Glomerular visceral epithelial cell (primary cell): ENCODE measurements around the gene CLMN.

ENCODE experiments used
- DNase-seq: peaks from one replicate; pipeline ENCODE4 v3.0.0-alpha.2; 2016; ENCODE audit errors: extremely low spot score

The CLMN gene

DNA sequence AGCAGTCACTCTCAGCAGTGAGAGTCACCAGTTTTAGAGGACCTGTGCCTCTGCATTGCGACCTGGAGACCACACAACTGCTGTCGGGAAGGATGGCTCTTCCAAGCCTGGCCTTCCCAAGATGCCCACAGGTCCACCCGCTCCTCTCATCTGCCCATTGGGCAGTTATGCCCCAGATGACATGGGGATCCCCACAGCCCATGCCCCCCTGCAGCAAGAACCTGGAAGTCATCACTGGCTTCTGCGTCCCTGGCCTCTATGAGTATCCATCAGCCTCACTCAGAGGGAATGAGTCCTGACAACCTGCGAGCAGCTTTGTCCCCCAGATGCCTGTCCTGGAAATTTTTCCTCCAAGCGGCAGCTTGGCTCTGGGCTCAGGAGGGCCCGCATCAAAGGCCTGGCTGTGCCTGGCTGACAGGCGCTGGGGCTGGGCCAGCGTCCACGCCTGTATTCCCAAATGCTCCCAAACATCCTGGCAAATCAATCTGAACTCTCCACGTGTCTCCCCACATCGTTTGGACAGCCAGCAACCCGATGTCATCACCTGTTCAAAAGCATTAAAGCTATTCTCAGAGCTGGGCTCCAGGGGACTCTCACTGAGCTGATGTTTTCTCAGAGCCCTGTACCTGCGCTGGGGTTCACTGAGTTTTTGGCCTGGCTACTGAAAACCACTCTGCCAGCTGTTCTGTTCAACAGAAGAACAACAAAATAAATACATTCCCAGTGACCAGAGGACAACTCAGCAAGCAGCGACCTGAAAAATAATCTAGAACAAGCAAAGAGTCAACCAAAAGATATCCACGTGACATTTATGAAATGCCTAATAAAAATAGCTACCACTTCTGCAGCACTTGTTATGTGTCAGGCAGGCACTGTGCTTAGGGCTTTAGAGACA lies 57.8 kb downstream of the CLMN start:
- no peak for DNase-seq

DNA sequence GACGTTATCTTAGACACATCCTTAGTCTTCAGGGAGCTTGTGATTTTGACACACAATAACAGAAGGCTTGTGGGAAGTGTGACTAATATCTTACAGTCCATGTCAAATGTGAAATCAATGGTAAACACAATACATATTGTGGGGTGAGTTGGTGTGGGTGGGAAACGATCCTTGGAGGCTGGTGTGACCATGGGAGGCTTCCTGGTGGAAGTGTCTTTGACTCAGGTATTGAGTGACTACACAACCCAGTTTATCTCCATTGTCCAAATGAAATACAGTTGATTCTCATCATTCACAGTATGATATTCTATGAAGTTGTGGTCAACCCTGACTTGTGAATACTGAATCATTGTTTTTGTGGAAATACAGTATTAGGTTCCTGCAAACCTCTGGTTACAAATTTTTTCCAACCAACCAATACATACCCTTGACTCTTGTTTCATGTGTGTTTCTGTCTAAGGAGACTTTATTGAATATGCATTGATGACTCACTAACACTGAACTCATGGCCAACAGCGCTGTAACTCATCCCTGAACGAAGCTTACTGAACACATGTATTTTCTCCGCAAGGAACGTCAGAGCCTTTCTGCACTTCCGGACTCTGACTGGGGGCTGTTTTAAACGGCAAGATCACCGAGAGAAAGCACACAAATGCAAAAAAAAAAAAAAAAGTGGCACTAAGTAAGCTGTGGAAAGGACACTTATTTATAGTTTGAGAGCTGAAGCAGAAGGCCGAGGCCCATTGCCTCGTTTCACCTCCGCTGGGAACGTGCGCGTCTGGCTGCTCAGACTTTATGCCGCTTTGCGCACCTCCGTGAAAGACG lies 59.0 kb downstream of the CLMN start:
- DNase-seq = no peak

DNA sequence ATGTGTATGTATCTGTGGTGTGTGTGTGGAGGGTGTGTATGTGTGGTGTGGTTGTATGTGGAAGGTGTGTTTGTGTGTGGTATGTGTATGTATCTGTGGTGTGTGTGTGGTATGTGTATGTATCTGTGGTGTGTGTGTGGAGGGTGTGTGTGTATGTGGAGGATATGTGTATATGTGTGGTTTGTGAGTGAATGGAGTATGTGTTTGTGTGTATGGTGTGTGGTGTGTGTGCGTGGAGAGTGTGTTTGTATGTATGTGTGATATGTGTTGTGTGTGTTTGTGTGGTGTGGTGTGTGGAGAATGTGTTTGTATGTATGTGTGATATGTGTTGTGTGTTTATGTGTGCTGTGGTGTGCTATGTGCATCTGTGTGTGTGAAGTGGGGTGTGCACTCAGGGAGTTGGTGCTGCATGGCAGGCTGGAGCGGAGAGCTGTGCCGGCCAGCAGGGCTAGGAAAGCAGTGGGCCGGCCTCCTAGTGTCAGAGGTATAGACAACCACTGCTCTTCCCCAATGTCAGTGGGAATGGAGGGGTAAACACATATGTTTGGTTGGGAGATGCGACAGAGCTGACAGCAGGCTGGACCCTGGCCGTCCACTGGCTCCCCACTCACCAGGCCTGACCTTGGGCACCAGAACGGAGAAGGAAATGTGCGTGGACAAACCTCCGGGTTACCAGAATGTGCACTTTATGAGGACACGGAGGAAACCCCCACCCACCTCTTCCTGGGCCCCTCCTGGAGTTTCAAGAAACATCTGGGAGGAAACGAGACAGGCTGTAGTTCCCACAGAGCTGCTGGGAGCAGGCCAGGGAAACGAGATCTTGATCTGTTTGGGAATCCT lies 60.7 kb downstream of the CLMN start:
- DNase-seq = no peak

DNA sequence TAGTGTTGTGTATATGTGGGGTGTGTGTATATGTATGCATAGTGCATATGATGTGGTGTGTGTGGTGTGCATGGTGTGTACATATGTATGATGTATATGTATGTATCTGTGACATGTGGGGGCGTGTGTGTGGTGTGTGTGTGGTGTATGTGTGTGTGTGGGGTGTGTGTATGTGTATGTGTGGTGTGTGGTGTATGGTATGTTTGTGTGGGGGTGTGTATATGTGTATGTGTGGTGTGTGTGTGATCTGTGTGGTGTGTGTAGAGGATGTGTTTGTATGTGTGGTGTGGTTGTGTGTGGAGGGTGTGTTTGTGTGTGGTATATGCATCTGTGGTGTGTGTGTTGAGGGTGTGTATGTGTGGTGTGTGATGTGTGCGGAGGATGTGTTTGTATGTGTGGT lies 61.6 kb downstream of the CLMN start:
- no peak for DNase-seq

DNA sequence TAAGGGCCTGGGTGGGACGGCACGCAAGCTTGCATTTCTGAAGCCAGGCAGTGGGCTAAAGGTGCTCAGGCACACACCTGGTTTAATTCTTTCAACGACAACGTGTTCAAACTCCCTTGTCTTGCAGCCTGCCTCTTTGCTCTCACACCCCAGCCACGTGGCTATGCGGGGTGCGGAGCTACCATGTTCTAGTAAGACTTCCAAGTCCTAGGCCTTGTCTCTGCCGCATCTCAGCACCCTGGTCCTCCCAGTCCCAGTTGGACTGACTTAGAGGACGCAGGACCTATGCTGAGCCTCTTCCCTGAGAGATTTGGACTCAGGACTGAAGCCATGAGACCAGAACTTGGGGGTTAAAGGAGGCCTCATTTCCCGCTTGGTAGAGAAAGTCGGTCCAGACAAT lies 62.2 kb downstream of the CLMN start:
- no peak for DNase-seq

DNA sequence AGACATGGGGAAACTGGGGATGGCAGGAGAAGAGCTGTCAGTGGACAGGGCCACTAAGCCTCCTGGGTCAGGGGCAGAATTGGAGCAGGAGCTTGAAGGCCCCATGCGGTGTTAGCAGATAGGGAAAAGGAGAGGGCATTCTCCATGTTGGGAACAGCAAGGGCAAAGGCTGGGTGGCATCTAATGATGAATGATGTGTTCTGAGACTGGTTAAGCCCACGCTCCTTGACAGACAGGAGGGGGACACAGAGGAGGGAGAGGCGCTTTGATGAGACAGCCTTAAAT lies 63.0 kb downstream of the CLMN start:
- DNase-seq = no peak

DNA sequence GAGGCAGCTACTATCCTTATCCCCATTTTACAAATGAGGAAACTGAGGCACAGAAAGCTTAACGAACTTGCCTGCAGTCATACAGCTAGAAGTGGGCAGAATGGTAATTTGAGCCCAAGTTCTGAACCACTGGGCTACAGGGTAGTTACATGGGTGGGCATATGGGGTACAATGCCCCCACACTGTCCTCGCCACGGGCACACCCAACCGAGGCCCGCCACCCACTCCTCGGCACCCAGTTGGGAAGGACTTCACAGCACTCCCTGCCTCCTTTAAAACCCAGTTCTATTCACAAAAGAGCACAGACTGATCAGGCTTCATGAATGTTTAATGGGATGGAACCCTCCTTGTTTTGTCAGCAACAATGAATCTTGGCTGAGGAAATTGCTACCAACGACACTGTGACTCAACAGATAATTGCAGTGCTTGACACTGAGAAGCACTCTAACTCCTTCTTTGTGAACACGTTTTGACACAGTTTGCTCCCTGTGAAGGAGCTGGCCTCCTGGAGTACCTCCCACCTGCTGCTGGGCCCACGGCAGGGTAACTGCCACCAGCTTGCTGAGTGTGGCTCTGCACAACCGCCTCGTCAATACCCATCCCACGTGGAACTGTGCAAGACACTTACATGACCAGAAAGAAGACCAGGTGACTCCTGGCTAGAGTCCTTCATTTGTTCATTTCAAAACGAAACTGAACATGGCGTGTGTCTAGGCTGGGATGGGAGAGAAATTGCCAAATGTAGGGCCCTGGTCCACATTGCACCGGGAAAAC lies 63.5 kb downstream of the CLMN start:
- DNase-seq = peak; percentile 48

DNA sequence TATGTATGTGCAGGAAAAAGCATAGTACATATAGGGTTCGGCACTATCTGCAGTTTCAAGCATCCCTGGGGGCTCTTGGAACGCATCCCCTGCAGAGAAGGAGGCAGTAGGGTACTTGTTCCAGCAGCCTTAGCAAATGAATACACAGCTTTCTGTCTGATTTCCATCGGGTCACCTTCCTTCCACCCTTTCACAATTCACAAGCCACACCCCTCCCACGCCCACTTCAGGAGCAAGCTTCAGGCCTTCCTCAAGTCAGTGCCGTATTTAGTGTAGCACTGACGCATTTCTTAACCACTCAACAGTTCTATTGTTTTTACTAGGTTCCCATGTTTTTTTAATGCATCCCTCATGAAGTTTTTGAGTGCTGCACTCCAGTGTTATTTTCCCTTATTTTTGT lies 64.2 kb downstream of the CLMN start:
- peak; percentile 76 for DNase-seq

DNA sequence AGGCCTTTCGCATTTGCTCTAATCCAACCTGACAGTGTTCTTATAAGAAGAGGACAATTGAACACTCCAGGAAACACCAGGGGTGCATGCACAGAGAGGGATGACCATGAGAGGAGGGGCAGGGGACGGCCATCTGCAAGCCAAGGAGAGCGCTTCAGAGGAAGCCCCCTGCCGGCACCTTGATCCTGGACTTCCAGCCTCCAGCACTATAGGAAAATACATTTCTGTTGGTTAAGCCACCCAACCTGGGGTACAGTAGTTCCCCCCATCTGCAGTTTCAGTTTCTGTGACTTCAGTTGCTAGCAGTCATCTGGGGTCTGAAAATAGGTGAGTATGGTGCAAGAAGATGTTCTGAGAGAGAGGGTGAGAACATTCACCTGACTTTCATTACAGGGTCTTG lies 64.7 kb downstream of the CLMN start:
- DNase-seq = no peak

DNA sequence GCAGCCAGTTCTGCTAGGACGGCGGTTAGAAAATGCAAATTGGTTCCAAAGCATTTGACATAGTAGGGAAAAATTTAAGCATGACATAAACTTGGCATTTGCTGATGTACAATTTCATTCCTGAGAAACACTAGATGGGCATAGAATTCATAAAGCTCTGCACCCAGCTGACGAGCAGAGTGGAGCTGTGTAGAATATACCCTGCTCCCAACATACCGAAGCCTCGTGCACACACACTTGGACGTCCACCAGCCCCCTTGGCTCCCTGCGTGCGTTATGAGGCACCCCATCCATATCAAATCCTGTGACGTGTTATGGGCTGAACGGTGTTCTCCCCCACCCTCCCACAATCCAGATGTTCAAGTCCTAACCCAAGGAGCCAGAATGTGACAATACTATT lies 65.4 kb downstream of the CLMN start:
- DNase-seq = no peak

DNA sequence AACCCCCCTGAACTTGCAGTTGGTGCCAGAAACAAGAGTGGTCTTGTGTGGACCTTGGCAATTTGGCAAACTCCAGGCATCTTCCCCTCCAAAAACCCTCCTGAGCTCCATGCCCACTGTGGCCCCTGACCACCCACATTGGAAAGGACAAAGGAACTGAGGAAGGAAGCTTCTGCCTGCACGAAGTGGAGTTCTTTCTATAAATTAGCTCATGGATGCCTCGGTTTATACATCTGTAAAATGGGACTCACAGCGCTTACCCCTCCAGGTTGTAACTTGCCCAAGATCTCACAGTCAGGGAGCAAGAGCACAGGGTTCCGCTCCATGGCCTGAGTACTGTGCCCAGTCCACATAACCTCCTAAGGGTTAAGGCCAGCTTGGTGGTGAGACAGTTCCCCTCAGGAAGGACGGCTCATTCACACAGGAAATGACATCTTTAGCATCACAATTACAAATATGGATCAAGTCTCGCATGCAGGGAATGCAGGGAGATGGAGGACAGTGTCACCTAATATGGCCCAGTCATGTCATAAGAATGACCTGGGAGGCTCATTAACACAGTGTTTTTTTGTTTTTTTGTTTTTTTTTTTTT lies 66.6 kb downstream of the CLMN start:
- DNase-seq = no peak

DNA sequence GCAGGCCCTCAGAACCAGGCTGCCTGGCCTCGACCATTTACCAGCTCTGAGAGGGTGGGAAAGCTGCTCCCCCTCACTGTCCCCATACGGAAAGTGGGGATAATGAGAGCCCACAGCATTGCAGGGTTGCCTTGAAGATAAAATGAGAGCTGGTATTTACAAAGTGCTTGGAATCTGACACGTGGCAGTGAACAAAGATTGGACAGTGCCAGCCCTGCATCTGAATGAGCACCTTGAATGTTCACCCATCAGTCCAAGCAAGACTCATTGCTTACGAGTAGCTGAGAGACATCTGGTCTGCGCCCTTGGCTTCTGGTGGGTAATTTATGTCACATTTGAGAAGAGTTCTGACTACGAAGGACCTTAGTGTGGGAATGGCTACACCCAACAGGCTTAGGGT lies 67.5 kb downstream of the CLMN start:
- DNase-seq = no peak

DNA sequence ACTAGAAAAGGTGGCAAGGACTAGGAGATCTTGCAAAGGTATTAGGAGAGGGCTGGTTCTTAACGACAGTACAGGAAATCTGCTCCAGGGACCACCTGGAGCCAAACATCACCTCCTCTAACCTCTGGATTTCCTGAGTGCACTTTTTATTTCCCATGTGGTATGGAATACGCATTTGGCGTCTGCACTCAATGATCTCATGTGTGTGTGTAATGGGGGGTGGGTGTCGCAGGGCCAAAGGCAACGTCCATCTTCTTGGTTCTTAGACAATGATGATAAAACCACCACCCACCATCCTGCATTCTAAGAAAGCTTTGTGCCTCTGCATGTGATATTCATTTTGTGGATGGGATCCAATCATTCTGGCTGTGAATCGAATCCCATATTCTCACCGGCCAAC lies 68.8 kb downstream of the CLMN start:
- no peak for DNase-seq

DNA sequence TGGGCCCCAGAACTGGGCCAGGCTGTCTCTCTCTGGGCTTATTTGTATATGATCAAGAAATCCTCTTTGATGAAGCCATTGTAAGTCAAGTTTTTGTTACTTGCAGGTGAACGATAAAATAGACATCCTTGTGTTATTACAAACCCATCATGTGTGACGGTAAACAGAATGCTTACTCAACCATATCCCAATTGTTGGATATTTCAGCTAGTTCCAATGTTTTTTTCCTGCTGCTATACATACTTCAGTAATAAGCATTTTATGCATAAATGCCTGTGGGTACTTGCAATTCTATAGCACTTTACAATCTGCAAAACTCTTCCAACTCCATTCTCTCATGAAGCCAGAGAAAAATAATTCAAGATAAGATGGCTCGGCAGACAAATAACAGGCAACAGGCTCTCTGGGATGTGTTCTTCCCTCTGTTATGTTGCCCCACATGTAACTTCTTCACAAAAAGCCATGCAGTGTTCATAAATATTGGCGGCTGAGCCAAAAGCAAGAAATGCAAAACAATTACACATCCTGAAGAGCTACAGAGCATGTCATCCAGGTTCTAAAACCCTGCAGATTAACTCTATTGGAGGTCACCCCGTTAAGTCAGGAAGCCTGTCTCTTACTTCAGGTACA lies 69.5 kb downstream of the CLMN start:
- DNase-seq = peak; percentile 47

DNA sequence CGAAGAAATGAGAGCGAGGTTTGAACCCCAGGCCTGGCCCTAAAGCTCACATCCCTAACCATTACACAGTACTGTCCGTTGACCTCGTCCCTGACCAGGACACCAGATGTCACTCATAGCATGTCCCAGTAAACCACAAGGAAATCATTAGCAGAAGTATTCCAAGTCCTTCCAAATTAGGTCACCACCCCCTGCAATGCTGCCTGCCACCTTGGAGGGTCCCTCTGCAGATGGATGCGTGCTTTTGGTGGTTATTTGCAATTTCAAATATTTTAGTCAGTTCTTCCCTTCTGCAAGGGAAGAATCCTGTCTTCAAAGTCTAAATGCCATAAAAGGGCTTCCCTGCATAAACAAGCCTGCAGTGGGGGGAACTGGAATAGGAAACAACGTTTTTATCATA lies 71.3 kb downstream of the CLMN start:
- DNase-seq = peak; percentile 84

DNA sequence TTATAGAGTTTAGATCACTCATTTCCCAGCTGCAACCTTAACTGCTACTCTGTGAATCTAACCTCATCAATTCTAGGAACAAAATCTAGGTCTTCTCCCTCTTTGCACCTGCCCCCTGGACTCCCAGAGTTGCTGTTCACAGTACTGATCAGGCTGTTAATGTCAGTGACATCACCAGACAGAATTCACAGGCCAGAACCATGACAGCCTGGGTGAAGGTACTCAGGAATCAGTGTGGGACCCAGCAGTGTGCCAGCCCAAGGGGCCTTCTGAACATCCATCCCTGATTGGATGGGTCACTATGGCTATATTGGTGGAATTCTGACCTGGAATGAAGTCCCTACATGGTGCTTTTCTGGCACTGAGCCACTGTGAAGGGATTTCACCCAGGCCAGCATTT lies 72.8 kb downstream of the CLMN start:
- peak; percentile 48 for DNase-seq

DNA sequence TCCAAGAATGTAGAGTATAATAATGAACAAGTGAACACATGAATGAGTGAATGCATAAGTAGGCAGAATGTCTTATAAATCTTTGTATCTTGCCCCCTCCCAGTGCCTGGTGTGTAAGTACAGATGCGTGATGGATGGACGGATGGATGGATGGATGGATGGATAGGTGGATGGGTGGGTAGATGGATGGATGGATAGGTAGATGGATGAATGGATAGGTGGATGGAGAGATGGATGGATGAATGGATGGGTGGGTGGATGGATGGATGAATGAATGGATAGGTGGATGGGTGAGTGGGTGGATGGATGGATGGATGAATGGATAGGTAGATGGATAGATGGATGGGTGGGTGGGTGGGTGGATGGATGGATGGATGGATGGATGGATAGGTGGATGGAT lies 74.4 kb downstream of the CLMN start:
- DNase-seq = no peak

DNA sequence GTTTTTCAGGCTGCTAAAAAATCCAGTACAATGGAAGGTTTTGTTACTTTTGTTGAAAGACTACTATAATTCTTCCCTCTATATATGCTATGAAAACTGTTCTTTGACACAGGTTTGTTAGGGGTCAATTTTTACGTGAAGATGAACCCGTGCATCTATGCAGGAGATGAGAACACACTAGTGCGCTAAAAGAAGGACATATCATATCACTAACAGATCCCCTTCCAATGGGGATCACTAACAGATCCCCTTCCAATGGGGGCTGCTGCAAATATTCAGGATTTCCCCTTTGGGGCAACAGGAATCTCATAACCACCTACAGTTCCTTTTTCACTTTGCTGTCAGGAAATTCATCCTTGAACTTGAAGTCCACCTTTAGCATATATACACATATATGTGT lies 75.1 kb downstream of the CLMN start:
- no peak for DNase-seq

DNA sequence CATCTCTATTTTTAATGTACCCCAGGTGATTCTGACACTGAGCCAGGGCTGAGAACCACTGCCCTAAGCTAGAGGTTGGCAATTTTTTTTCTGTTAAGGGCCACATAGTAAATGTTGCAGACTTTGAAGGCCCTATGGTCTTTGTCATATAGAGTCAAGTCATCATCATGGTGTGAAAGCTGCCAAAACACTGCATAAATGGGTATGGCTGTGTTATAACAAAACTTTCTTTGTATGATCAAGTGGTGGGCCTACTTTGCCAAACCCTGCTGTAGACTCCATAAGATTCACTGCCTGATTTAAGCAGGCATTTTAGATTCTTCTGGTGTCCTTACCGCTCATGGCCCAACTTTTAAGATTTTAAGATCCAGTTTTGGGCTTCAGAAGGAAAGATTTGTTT lies 76.8 kb downstream of the CLMN start:
- no peak for DNase-seq

DNA sequence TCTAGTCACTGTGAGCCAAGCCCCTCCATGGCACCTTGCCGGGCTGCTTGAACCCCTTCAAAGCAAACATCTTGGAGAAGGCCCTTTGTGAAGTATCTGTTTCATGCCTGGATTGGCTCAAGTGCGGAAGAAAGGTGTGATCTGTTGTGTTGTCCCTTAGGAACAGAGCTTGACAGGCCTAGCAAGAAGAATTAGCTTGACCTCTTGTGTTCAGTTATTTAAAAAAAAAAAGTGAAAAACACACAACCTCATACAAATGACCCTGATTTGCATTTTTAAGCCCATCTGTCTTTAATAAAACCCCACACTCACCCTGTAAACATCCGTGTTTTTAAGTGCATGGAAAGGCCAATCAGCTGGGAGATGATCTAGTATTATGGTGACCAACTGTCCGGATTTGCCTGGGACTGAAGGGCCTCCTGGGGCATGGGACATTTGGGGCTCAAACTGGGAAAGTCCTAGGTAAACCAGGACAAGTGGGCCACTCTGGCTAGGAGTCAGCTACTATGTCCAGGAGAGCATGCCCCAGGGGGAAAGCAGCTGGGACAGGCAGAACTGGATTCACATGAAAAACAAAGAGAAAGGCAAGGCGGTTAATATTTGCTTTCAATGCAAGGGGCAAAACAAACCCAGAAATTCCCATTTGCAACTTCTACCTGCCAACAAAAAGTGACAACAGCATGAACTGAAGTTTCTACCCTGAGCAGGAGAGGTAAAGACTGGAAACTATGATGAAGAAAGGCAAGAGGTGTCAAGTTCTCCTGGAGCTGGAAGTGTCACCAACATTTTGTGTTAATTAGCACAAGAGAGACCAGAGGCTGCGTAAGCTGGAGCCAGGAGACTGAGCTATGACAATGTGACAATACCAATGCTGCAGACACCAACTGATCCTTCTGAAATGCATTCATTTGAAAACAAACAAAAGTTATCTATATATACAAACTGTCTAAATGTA lies 78.6 kb downstream of the CLMN start:
- DNase-seq = no peak
